Nephron (organoid): ENCODE data around the gene ARIH2.

Experiments
- H3K27ac Mint-ChIP-seq, 3 experiments: 2 replicates each; pipeline ENCODE4 v1.8.0; 2020; ENCODE audit warnings: mixed read lengths in 3 of 3, mild to moderate bottlenecking in 2 of 3, moderate library complexity in 1 of 3
- H3K27me3 Mint-ChIP-seq: 2 replicates; pipeline ENCODE4 v1.8.0; 2021; ENCODE audit warnings: low read depth, mild to moderate bottlenecking, moderate library complexity, mixed read lengths
- H3K36me3 Mint-ChIP-seq: 2 replicates; pipeline ENCODE4 v1.8.0; 2020; ENCODE audit warnings: low read depth, mixed read lengths
- H3K4me1 Mint-ChIP-seq: 2 replicates; pipeline ENCODE4 v1.8.0; 2020; ENCODE audit warnings: mixed read lengths
- H3K4me3 Mint-ChIP-seq, 3 experiments: 2 replicates each; pipeline ENCODE4 v1.8.0; 2020; ENCODE audit warnings: mild to moderate bottlenecking in 3 of 3, mixed read lengths in 3 of 3, moderate library complexity in 2 of 3
- H3K9me3 Mint-ChIP-seq: 2 replicates; pipeline ENCODE4 v1.8.0; 2020; ENCODE audit warnings: mixed read lengths
- CTCF ChIP-seq, 3 experiments: fragments of 200-600 bp; sonication (generic); IDR thresholded peaks; one replicate each; pipeline ENCODE4 v1.5.0; 2021; ENCODE audit warnings: antibody characterized with exemption in 3 of 3; ENCODE audit not compliant: unreplicated experiment in 3 of 3

Gene ARIH2

GRCh38 chr3:48989796-48990635 is 71.4 kb downstream of the ARIH2 start, which contains the start of gene P4HTM:
Gene P4HTM (plus strand): TSS chr3:48990241. CDS start chr3:48990257, 16 bp downstream.
- H3K4me1 Mint-ChIP-seq = peaks cover 30% of the 10 kb centered on the region
- peak; percentile 36 to 47 (median 39) for TF ChIP-seq CTCF (IDR thresholded peaks at IDR 0.05; ENCODE audit: unreplicated experiment in 3 of 3)
- H3K36me3 Mint-ChIP-seq = peaks cover 5% of the 10 kb centered on the region
- H3K9me3 Mint-ChIP-seq = no peaks in the 10 kb centered on the region
- peak within 1 kb of the TSS; percentile 94 to 98 (median 97) for H3K27ac Mint-ChIP-seq
- H3K4me3 Mint-ChIP-seq = peak within 1 kb of the TSS; percentile 87 to 98 (median 97)
- H3K27me3 Mint-ChIP-seq = no peaks in the 10 kb centered on the region

- H3K9me3 Mint-ChIP-seq = no peaks in the 10 kb centered on the region
- H3K27ac Mint-ChIP-seq = peak overlapping the region; percentile 85 to 94 (median 88)
Measured at GRCh38 chr3:48990636-48991469, 72.2 kb downstream of the ARIH2 start.

GRCh38 chr3:48991851-48992545 is 73.4 kb downstream of the ARIH2 start:
- Mint-ChIP-seq H3K9me3 (no peaks in the 10 kb centered on the region), H3K4me3 (peak overlapping the region; percentile 67 to 96 (median 92)), H3K27me3 (no peaks in the 10 kb centered on the region), H3K36me3 (peaks cover 7% of the 10 kb centered on the region), H3K4me1 (peaks cover 30% of the 10 kb centered on the region), H3K27ac (peak overlapping the region in 2 of 3 experiments; percentile 70 to 85)
- TF ChIP-seq CTCF (IDR thresholded peaks at IDR 0.05; ENCODE audit: unreplicated experiment in 3 of 3) = no peak

More at GRCh38 chr3:48990636-48991469, 72.2 kb downstream of the ARIH2 start:
- peak overlapping the region; percentile 87 to 96 (median 92) for H3K4me3 Mint-ChIP-seq
- H3K36me3 Mint-ChIP-seq = peaks cover 7% of the 10 kb centered on the region
- no peak for TF ChIP-seq CTCF (IDR thresholded peaks at IDR 0.05; ENCODE audit: unreplicated experiment in 3 of 3)
- H3K4me1 Mint-ChIP-seq = peaks cover 30% of the 10 kb centered on the region
- H3K27me3 Mint-ChIP-seq = no peaks in the 10 kb centered on the region

GRCh38 chr3:48993834-48994233 is 75.2 kb downstream of the ARIH2 start:
- Mint-ChIP-seq H3K9me3 (no peaks in the 10 kb centered on the region), H3K27ac (no peak overlapping the region), H3K4me1 (peaks cover 24% of the 10 kb centered on the region), H3K27me3 (no peaks in the 10 kb centered on the region), H3K4me3 (no peak overlapping the region), H3K36me3 (peaks cover 7% of the 10 kb centered on the region)
- no peak for TF ChIP-seq CTCF (IDR thresholded peaks at IDR 0.05; ENCODE audit: unreplicated experiment in 3 of 3)

- peaks cover 7% of the 10 kb centered on the region for H3K36me3 Mint-ChIP-seq
- peaks cover 5% of the 10 kb centered on the region for H3K4me1 Mint-ChIP-seq
- H3K9me3 Mint-ChIP-seq = no peaks in the 10 kb centered on the region
- no peak for TF ChIP-seq CTCF (IDR thresholded peaks at IDR 0.05; ENCODE audit: unreplicated experiment in 3 of 3)
- no peak overlapping the region for H3K27ac Mint-ChIP-seq
- no peaks in the 10 kb centered on the region for H3K27me3 Mint-ChIP-seq
- no peak overlapping the region for H3K4me3 Mint-ChIP-seq
Measured at GRCh38 chr3:48996640-48997039, 78.0 kb downstream of the ARIH2 start.
